Stimulated activated memory B cell treated with anti-CD40 and anti-IgM and Interleukin-4, amounts not matched to agents 10 μg/mL and 1 μg/mL and 100 μg/mL, for 72 hours (primary cell): ENCODE results near the gene EPHA8.

Experiments used
- ATAC-seq: fragments of 150-1000 bp; cut with Tn5 transposase; 2 replicates; pipeline ENCODE4 v1.10.0; 2021
- H3K27ac Mint-ChIP-seq: one replicate; pipeline ENCODE4 v1.8.0; 2022; ENCODE audit warnings: mild to moderate bottlenecking, mixed read lengths
- H3K27me3 Mint-ChIP-seq: one replicate; pipeline ENCODE4 v1.8.0; 2022; ENCODE audit warnings: mixed read lengths
- H3K36me3 Mint-ChIP-seq: one replicate; pipeline ENCODE4 v1.8.0; 2022; ENCODE audit warnings: mixed read lengths
- H3K4me1 Mint-ChIP-seq: one replicate; pipeline ENCODE4 v1.8.0; 2022; ENCODE audit warnings: mixed read lengths
- H3K4me3 Mint-ChIP-seq: one replicate; pipeline ENCODE4 v1.8.0; 2022; ENCODE audit warnings: mild to moderate bottlenecking, moderate library complexity, mixed read lengths
- H3K9me3 Mint-ChIP-seq: one replicate; pipeline ENCODE4 v1.8.0; 2022; ENCODE audit warnings: mixed read lengths

EPHA8 gene

GRCh38 chr1:22645931-22646330, 82.6 kb downstream of the EPHA8 start:
- Mint-ChIP-seq H3K9me3 (no peaks in the 10 kb centered on the region), H3K4me3 (no peak overlapping the region), H3K27me3 (peaks cover 49% of the 10 kb centered on the region), H3K27ac (no peak overlapping the region), H3K4me1 (no peaks in the 10 kb centered on the region), H3K36me3 (no peaks in the 10 kb centered on the region)
- no peak for ATAC-seq

GRCh38 chr1:22646384-22646783, 83.1 kb downstream of the EPHA8 start:
- peaks cover 44% of the 10 kb centered on the region for H3K27me3 Mint-ChIP-seq
- no peaks in the 10 kb centered on the region for H3K36me3 Mint-ChIP-seq
- no peak for ATAC-seq
- no peaks in the 10 kb centered on the region for H3K4me1 Mint-ChIP-seq
- no peak overlapping the region for H3K4me3 Mint-ChIP-seq
- no peaks in the 10 kb centered on the region for H3K9me3 Mint-ChIP-seq
- H3K27ac Mint-ChIP-seq = no peak overlapping the region

GRCh38 chr1:22650089-22650693, 86.9 kb downstream of the EPHA8 start:
- no peak for ATAC-seq
- Mint-ChIP-seq H3K4me1 (no peaks in the 10 kb centered on the region), H3K27me3 (peaks cover 32% of the 10 kb centered on the region), H3K36me3 (no peaks in the 10 kb centered on the region), H3K4me3 (no peak overlapping the region), H3K9me3 (no peaks in the 10 kb centered on the region), H3K27ac (no peak overlapping the region)

GRCh38 chr1:22651941-22652856, 88.9 kb downstream of the EPHA8 start:
- Mint-ChIP-seq H3K27me3 (peaks cover 40% of the 10 kb centered on the region), H3K4me1 (no peaks in the 10 kb centered on the region), H3K36me3 (no peaks in the 10 kb centered on the region), H3K4me3 (no peak overlapping the region), H3K27ac (no peak overlapping the region), H3K9me3 (no peaks in the 10 kb centered on the region)
- no peak for ATAC-seq

- Mint-ChIP-seq H3K27me3 (peaks cover 45% of the 10 kb centered on the region), H3K27ac (no peak within 1 kb of the TSS), H3K4me1 (no peaks in the 10 kb centered on the region), H3K9me3 (no peaks in the 10 kb centered on the region), H3K36me3 (no peaks in the 10 kb centered on the region), H3K4me3 (no peak within 1 kb of the TSS)
- no peak for ATAC-seq
Measured at GRCh38 chr1:22652881-22653316, 89.6 kb downstream of the EPHA8 start, which contains the start of gene C1QB. Gene C1QB (plus strand): TSS chr1:22653236. CDS start chr1:22659463, 6,227 bp downstream.
